Measurements from ENCODE around the gene INKA2.
A peak's percentile ranks its signal among the peaks of the same experiment; 100 is the strongest.

INKA2 gene

DNA sequence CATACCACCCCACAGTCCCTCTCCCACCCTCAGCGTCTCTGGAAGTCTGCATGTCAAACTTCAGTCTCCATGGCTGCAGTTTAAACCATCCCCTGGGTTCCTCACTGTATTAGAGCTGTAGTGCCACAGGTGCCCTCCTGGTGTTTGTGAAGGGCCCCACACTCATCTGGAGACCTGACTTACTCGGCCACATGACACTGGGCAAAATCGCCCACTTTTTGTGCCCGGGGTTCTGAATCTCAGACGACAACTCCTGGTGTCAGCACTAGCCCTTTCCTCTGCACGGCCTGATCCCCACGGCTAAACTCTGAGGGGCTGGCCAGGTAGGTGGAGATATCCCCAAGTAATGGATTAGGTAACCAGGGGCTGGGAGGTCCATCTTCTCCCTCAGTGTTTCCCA is 6.5 kb downstream of the INKA2 start:
- no peak for DNase-seq

DNA sequence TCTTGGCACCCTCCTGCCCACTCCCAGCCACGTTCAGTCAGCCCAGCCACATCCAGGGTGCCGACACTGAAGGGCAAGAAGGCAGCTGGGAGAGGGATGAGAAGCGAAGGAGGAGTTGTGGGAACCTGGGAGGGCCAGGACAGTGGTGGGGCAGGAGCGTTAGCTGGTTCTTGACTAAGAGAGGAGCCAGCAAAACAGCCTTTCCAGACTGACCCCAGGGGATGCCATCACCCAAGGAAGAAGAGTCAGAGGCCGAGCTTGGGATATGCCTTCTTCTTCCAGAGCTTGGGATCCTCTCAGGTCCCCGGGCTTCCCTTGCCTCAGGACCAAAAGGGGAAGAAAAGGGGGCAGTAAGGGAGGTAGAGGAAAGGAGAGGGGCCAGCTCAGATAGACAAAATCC is 7.2 kb downstream of the INKA2 start:
- no peak for DNase-seq

DNA sequence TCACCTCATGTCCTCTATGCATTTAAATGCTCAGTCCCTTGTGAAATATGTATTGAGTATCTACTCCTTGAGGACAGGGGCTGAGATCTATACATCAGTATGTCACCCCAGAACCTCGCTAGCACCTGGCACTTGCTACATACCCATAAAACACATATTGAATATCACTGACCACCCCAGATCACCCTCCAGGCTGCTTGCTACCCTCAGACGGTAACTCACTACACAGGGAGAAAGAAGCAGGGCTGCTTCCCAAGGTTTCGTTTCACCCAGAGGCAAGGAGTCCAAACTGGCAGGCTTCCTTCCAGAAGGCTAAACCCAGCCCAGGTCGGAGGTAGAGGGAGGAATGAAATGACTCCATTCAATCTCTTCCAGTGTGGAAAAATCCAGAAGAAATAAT is 8.5 kb downstream of the INKA2 start:
- DNase-seq = no peak

DNA sequence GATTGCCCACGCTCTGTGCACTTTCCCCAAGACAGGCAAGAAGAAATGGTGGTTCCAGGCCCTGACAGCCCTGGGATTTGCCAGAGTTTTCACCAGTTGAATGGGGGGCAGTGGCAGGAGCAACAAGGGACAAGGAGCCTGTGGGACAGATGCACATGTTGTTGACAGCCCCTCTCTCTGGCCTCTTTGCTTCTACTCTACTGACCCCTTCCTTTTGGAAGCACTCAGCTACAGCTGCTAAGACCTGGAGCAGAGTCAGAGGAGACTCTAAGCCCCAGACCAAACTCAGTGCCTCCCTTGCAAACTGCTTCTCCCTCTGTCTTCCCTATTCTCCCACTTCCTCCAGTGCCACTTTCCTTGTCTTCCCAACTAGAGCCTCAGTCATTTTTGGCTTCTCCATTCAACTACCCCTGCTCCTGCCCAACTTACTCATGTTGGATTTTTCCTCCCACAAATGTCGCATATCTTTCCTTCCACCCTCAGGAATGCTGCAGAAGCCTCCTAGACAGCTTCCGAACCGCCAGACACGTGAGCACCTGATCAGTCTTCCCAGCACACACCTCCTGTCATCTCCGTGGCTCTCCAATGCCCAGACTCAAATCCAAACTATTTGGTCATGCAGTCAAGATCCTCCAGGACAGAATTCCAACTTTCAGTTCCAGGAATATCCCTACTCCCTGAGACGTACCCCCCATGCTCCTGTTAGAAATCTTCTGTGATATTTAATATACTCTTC is 9.1 kb downstream of the INKA2 start:
- DNase-seq = no peak

DNA sequence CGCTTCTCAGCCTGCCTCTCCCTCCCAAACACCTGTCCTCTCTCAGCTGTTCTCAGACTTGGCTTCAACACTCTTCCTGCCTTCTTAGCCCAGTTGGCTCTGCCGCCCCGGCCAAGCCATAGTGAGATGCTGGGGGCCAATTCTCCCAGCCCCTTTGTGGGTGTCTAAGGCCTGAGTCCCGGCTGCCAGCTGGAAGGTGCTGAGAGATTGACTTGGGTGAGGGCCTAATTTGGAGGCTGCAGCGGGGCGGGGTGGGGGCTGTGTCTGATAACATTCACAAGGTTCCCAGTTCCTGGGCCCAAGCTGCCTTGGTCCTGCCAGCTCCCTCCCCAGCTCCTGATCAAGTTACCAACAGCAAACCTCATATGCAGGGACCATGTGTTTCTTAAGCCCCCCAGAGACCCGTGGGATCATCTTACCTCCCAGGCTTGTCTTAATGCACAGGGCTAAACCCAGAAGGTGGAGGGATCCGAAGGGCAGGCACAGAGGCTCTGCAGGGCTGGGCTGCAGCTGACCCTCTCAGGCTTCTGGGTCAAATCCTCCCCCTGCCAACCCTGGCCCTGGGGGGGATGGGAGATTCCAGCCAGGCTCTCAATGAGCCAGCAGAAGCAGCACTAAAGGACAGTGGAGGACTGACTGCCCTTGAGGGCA is 9.8 kb downstream of the INKA2 start:
- no peak for DNase-seq

DNA sequence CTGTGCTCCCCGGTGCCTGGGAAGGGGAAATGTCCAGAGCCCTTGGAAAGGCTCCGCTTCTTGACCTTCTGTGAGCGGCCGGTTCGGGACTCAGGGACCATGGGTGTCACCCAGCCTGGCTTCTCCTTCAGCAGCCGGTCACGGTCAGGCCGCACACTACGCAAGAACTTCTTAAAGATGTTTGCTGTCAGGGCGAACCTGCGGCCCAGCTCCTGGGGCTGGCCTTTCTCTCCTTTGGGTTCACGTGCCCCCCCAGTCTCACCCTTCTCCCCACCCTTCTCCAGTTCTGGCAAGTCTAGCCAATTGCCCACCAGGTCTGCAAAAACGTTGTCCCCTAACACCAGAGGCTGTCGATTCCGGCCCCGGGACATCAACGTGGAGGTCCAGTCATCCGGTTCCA is 12.1 kb downstream of the INKA2 start:
- no peak for DNase-seq

DNA sequence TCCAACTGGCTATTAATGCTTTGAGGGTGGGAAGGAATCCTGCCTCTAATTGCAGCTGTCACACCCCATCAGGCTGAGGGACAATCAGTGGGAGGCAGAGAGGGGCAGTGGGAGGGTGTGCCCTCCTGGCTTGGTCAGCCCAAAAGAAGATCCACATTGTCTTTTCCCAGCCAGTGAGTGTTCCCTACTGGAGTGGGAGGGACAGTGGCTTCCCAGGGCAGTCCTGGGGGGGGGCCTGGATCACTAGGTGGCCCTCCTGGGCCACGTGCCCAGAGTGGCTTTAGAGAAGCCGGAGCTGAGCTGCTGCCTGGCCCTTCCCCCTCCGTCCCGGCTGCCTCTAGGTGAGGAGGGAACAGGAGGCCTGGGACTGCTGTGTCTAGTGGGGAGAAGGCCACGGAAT is 14.0 kb downstream of the INKA2 start:
- DNase-seq = no peak

DNA sequence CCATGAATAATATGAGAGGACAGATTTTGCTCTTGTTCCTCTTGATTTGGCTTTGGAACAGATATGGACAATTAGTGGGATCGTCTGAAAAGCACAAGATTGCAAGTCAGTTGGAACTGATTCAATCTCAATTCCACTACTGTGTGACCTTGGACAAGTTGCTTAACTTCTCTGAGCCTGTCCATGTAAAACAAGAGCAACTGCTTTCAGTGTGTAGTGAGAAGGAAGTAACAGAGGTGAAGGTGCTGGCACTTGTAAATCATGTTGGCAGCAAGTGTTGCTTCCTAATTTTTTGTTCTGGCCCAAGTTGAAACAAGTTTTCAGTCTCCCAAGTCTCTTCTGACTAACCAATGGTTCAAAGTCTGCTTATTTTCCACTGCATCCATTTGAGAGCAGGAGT is 15.3 kb downstream of the INKA2 start:
- DNase-seq = no peak

DNA sequence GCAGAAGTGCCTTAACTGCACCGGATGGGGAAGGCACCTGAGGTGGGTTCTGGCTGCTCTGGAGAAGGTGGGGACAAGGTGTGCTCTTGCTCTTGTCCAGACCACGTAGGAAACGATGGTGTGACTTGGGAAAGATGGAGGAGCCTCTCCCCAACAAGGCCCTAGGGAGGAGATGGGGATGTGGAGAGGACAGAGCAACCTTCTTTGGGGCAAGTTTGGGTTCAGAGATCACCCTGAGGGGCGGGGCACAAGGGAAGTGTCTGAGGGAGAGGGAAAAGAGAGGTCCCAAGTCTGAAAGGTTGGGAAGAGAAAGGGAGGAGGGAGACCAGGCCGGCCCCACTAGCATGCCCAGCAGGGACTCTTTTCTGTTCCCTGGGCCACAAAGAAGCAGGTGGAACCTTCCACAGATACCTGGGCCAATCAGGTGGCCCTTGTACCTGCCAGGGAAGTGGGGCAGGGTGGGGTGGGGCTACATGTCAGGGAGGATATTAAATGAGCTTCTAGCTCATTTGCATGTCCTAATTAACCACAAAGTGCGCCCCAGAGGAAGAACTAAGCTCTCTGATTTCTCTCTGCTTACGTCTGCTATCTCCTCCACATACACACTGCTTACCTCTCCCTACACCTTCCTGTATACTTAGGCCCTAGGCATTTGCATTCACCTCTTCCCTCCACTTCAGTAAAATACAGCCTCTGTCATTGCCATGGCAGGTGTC is 15.9 kb downstream of the INKA2 start:
- no peak for DNase-seq

DNA sequence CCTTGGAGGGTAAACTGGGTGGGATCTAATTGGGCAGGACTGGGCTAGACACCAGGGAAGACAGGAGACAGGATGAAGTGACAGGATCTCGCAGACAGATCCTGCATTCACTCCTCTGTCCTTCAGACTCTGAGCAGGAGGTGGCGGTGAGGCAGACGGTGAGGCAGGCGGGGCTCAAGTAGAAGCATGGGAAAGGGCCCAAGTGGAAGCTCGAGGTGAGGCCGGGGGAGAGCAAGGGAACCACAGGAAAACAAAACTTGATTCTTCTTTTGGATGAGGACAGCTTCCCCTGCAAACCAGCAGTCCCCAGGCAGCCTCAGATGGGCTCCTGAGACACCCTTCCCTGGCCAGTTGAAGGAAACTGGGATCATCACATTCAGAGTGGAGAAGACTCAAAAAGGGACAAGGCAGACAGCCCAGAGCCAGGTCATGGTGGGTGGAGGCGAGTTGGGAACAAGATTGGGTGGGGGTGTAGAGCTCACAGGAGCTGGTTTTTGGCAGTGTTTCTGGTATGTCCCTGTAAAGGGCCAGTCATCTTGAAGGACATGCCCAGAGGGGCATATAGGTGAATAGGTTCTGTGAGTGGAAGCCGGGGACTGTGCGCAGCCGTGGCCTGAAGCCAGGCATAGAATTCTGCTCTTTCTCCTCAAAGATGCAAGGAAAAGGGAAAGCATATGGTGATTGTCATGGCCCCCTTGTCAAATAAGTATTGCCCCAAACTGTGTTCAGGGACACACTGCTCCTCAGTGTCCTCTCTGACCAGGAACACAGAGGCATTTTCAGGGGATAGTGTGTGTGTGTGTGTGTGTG is 18.0 kb downstream of the INKA2 start:
- DNase-seq = no peak

DNA sequence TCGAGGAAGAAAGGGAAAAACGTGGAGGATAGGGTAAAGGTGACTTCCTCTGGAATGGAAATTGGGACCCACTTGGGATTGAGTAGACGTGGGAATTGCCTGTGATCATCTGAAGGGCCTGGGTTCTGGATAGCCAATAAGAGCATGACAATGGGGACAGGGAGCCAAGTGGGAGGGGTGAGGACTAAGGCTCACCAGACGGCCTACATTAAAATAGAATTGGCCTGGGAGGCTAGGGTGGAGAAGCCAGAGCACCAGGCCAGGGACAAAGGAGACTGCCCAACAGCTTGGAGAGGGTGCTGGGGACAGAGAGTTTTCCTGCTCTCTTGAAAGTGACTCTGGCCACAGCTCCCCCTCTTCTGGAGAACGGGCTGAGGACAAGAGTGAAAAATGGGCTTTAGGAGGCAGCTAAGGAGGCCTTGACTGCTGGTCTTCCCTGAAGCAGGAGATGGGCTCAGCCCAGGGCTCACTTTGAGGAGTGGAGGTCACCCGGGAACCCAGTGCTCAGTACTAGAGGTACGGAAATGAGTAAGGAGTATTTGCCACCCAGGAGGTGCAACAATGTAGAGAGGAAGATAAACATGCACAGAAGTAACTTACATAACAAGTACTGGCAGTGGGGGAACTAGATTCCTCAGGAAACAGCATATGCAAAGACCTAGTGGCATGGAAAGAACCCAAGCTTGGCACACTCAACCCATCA is 18.8 kb downstream of the INKA2 start:
- DNase-seq = no peak

DNA sequence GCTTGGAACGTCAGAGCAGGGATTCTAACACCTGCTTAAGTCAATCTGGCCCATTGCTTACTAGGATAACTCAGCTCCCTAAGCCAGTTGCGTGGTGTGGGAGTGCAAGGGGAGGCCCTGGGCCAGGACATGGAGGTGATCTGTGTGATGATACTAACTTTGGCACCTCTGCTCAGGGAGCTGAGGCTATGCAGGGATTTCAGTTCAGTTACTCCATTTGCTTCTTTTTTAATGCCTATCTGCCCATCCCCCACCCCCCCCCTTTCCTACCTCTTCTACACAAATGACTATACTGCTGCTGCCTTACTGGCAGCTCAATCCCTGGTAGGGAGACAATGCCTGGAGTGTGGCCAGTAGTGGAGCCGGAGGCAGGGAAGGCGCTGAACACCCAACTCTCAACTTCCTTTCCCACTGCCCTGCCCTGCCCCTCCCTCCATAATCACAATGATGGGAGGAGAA is 19.5 kb downstream of the INKA2 start:
- no peak for DNase-seq

DNA sequence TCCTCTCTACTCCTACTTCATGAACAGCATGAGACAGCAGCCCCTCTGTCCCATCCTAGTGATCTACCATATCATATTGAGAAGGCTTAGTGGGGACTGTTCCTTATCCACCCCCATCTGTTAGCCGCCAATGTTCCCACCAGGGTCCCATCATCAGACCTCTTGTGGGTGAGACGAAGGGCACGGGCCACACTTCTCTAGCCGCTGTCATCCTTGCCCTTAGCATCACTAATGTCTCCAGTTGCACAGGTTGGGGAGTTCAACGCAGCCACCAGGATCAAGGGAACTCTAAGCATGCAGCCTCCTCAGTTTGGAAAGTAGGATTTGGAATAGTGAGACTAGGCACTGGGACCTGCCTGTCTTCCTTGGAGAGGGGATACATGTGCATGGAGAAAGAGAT is 20.1 kb downstream of the INKA2 start:
- no peak for DNase-seq

DNA sequence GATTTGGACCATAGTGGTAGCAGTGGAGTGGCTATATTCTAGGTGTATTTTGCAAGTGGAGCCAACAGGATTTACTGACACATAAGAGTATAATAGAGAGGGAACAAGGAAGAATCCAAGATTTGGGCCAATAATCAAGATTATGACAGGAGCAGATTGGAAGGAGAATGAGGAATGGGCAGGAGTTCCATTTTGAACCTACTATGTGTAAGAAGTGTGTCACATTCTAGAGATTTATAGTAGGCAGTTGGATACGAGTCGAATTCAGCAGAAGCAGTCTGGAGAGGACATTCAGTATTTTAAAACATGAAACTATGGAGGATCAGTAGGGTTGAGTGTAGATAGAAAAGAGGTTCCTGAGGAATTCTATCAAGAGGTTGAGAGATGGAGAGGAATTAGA is 21.7 kb downstream of the INKA2 start:
- no peak for DNase-seq

DNA sequence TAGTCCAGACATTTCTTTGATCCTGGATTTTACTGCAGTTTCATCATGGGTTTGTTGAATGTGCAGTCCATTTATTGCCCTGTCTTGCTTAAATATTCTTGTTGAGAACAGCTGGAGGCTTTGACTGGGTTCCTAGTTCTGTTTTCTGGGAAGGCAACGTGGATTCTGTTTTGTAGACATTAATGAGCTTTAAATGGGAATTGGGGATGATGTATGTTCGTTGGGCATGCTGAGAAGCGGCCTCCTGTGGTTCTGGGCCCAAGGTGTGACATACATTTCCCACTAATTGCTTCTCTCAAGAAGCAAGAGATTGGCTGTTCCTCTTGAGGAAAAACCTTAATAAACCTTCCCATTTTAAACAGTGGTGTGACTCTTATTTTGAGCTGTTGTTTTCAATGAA is 22.9 kb downstream of the INKA2 start:
- no peak for DNase-seq

DNA sequence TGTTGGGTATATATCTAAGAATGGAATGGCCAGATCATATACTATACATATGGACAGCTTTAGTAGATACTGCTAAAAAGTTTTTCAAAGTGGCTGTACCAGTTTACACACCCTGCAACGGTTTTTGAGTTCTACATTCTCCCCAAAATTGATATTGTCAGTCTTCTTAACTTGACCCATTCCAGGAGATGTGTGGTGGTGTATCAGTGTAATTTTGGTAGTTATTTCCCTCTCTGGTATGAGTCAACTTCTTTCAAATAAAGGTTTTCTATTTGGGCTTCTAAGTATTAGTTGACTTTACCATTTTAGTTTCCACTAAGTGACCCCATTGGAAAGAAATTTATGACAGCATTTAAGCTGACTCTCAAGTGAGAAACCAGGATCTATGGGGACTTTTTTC is 29.2 kb downstream of the INKA2 start:
- no peak for DNase-seq

DNA sequence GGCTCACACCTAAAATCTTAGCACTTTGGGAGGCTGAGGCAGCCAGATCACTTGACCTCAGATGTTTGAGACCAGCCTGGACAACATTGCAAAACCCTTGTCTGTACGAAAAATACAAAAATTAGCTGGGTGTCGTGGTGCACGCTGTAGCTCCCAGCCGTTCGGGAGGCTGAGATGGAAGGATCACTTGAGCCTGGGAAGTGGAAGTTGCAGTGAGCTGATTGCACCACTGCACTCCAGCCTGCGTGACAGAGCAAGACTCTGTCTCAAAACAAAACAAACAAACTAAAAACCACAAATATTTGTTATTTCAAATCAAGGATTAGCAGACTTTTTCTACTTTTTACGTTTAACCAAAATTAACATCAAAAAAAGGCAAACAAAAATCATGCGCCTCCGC is 31.3 kb downstream of the INKA2 start:
- peak; percentile 44 for DNase-seq

DNA sequence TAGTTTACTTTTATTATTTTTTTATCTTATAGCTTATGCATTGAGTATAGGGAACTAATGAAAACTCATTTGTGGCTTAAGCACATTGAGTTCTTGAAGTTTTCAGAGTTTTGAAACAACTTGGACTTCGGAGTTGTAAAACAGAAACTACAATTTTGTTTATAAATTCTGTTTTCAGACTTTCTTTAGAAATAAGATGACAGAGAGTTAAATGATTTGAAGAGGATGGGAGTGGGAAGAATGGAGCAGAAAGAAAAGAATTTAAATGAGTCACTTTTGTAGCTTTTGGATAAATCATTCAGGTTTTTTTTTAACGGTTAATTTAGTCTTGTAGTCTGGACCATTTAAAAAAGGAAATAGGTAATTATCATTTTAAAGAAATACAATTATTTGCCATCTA is 32.3 kb downstream of the INKA2 start:
- DNase-seq = no peak

DNA sequence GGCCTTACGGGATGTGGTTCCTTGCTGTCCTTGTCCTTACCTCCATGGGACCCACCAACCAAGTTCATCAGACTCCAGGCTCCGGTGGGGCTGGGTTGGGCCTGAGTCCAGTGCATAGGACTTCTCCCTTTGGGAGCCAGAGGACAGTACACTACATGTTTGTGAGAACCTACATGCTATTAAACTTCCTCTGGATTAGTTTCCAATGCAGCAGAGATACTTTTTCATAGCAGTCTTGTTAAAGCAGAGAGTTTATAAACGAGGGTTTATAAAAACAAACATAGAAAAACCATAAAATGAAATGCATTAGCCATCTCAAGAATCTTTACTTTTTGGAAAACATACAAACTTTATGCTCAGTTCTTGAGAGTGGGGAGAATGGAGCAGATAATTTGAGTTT is 33.4 kb downstream of the INKA2 start:
- no peak for DNase-seq

DNA sequence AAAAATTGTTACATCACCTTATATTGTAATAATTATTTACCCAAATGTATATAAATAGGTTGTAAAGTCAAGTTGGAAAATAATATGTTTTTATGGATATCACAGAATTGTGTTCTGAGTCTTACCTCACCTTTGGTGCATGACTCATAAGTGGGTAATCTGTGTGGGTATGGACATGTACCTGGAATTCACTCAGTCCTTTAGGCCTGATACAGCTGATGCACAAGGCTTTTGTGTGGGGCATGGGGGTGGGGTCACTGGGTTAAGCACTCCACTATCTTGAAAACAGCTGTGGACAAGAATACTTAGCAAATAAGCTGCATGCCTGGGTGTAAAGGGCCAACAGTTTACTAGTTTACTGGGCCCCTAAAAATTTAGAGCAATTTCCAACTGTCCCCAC is 34.4 kb downstream of the INKA2 start:
- DNase-seq = no peak

DNA sequence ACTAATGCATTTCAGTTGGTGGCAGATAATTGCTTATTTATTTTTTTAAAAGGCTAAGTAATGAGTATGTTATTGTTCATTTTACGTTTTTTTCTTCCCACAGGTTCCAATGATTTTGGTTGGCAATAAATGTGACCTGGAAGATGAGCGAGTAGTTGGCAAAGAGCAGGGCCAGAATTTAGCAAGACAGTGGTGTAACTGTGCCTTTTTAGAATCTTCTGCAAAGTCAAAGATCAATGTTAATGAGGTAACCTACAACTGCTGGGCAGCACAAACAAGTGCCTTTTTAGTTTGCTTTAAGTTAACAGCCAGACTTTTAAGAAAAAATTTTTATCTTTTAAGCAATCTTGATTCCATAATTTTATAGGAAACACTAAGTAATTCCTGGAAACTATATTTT is 35.0 kb downstream of the INKA2 start:
- DNase-seq = no peak

DNA sequence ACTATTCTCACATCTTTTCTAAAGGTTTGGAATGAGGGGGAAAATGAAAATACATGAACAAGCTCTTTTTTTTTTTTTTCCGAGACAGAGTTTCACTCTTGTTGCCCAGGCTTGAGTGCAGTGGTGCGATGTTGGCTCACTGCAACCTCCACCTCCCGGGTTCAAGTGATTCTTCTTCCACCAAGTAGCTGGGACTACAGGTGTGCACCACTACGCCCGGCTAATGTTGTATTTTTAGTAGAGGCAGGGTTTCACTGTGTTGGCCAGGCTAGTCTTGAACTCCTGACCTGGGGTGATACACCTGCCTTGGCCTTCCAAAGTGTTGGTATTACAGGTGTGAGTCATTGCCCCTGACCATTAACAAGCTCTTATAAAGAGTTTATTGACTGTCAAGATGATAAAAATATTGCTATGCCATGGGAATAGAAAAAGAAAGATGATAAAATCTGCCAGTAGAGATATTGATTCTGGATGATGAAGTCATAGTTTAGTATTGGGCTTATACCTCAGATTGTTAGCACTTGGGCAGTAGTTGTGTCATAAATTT is 36.6 kb downstream of the INKA2 start:
- DNase-seq = no peak

All from fibroblast of skin of scalp (primary cell).